DLD1 (cell line): ENCODE measurements around the gene FXYD6.

Source experiments
- in situ Hi-C: cut with HindIII; loops from 2 replicates; pipeline ENCODE4 v1.10.0; 2017; ENCODE audit warnings: low sequenced_read_pairs

The FXYD6 gene

GRCh38 chr11:117852309-117852708 lies 24.1 kb downstream of the FXYD6 start:
- in situ Hi-C loops: no loop called here

- in situ Hi-C loops: no loop called here
Observed at GRCh38 chr11:117851852-117852251, 24.6 kb downstream of the FXYD6 start.

- in situ Hi-C loops: no loop called here
Observed at GRCh38 chr11:117851106-117851505, 25.4 kb downstream of the FXYD6 start.

- in situ Hi-C loops: loop anchor here (10.0 kb wide), 1 partner anchor 95 kb away; no protein-coding TSS in a partner anchor
Observed at GRCh38 chr11:117849781-117850414, 26.6 kb downstream of the FXYD6 start.

- in situ Hi-C loops: loop anchor here (10.0 kb wide), 1 partner anchor 101 kb away; no protein-coding TSS in a partner anchor
Observed at GRCh38 chr11:117843666-117844484, 32.6 kb downstream of the FXYD6 start.

GRCh38 chr11:117842131-117842941 lies 34.1 kb downstream of the FXYD6 start:
- in situ Hi-C loops: loop anchor here (10.0 kb wide), 1 partner anchor 102 kb away; no protein-coding TSS in a partner anchor

GRCh38 chr11:117841551-117842031 lies 34.9 kb downstream of the FXYD6 start:
- in situ Hi-C loops: loop anchor here (10.0 kb wide), 1 partner anchor 103 kb away; no protein-coding TSS in a partner anchor

- in situ Hi-C loops: loop anchor here (10.0 kb wide), 1 partner anchor 104 kb away; no protein-coding TSS in a partner anchor
Observed at GRCh38 chr11:117840881-117841550, 35.4 kb downstream of the FXYD6 start.

- in situ Hi-C loops: loop anchor here (10.0 kb wide), 1 partner anchor 105 kb away; no protein-coding TSS in a partner anchor
Observed at GRCh38 chr11:117839936-117840813, 36.3 kb downstream of the FXYD6 start.

GRCh38 chr11:117839380-117839881 lies 37.0 kb downstream of the FXYD6 start:
- in situ Hi-C loops: no loop called here

GRCh38 chr11:117838901-117839300 lies 37.6 kb downstream of the FXYD6 start:
- in situ Hi-C loops: no loop called here

GRCh38 chr11:117837791-117838190 lies 38.7 kb downstream of the FXYD6 start:
- in situ Hi-C loops: no loop called here

GRCh38 chr11:117837070-117837776 lies 39.2 kb downstream of the FXYD6 start:
- in situ Hi-C loops: no loop called here

- in situ Hi-C loops: no loop called here
Observed at GRCh38 chr11:117836077-117836960, 40.1 kb downstream of the FXYD6 start.

GRCh38 chr11:117835576-117835975 lies 40.9 kb downstream of the FXYD6 start:
- in situ Hi-C loops: no loop called here

GRCh38 chr11:117834838-117835443 lies 41.5 kb downstream of the FXYD6 start:
- in situ Hi-C loops: no loop called here
